ENCODE measurements around the gene RFTN1.

RFTN1 gene

DNA sequence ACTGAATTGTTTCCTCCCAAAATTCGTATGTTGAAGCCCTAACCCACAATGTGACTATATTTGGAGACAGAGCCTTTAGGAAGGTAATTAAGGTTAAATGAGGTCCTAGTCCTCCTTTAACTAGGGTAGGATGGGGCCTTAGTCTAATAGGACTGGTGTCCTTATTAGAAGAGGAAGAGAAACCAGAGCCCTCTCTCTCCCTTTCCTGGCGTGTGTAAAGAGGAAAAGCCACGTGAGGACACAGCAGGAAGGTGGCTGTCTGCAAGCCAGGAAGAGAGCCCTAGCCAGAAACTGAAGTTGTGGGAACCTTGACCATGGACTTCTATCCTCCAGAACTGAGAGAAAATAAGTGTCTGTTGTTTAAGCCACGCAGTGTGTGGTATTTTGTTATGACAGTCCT is 154.2 kb downstream of the RFTN1 start:
- no peak for TF ChIP-seq EZH2phosphoT487 (IDR thresholded peaks at IDR 0.05; ENCODE audit: borderline replicate concordance)
- TF ChIP-seq CTCF (conservative IDR thresholded peaks at IDR 0.05; ENCODE audit: low read length) = no peak
- Histone ChIP-seq H3K4me1 (ENCODE audit: insufficient read depth, low read length, poor library complexity, severe bottlenecking) (no peaks in the 10 kb centered on the region), H3K9me2 (replicated peaks; ENCODE audit: low read depth, low read length) (no peaks in the 10 kb centered on the region), H3K79me2 (ENCODE audit: insufficient read depth, low read length) (no peaks in the 10 kb centered on the region), H3K9ac (ENCODE audit: low read depth, low read length, poor library complexity, severe bottlenecking) (no peak overlapping the region), H3K4me2 (ENCODE audit: low read depth, low read length, poor library complexity, severe bottlenecking) (no peak overlapping the region), H3K9me3 (ENCODE audit: insufficient read depth, low read depth, low read length) (no peaks in the 10 kb centered on the region), H3K36me3 (ENCODE audit: insufficient read depth, low read length) (peaks cover 78% of the 10 kb centered on the region; the same call in 1 of the 2 replicates), H3K27me3 (ENCODE audit: insufficient read depth, low read length, poor library complexity, severe bottlenecking) (no peaks in the 10 kb centered on the region), H3F3A (ENCODE audit: low read depth) (no peaks in the 10 kb centered on the region), H4K20me1 (ENCODE audit: insufficient read depth, low read length, poor library complexity, severe bottlenecking) (no peaks in the 10 kb centered on the region), H2AFZ (ENCODE audit: low read length) (no peak overlapping the region), H3K4me3 (ENCODE audit: low read length, poor library complexity, severe bottlenecking) (no peak overlapping the region)

DNA sequence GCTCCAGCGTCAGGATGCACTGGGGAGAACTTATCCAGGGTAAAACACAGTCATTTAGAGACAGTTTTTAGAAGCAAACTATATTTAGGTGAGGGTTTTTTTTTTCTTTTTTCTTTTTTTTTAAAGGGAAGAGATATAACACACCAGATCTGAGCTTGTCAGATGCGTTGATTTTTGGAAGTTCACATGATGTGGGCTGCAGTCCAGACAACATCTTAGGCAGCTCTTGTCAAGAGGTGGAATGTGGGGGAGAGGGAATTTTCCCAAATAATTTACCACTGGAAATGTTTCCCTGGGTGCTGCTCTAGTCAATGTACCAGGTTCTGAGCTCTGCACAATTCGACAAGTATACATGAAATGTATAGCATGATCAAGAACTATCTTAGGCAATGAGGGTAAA is 155.2 kb downstream of the RFTN1 start:
- peaks cover 78% of the 10 kb centered on the region; the same call in 1 of the 2 replicates for H3K36me3 ChIP-seq (ENCODE audit: insufficient read depth, low read length)
- H3K4me2 ChIP-seq (ENCODE audit: low read depth, low read length, poor library complexity, severe bottlenecking) = no peak overlapping the region
- TF ChIP-seq EZH2phosphoT487 (IDR thresholded peaks at IDR 0.05; ENCODE audit: borderline replicate concordance) (no peak), CTCF (conservative IDR thresholded peaks at IDR 0.05; ENCODE audit: low read length) (no peak)
- no peaks in the 10 kb centered on the region for H3F3A ChIP-seq (ENCODE audit: low read depth)
- H3K79me2 ChIP-seq (ENCODE audit: insufficient read depth, low read length) = no peaks in the 10 kb centered on the region
- no peak overlapping the region for H3K4me3 ChIP-seq (ENCODE audit: low read length, poor library complexity, severe bottlenecking)
- H3K27me3 ChIP-seq (ENCODE audit: insufficient read depth, low read length, poor library complexity, severe bottlenecking) = no peaks in the 10 kb centered on the region
- H2AFZ ChIP-seq (ENCODE audit: low read length) = no peak overlapping the region
- no peak overlapping the region for H3K9ac ChIP-seq (ENCODE audit: low read depth, low read length, poor library complexity, severe bottlenecking)
- no peaks in the 10 kb centered on the region for H3K9me2 ChIP-seq (replicated peaks; ENCODE audit: low read depth, low read length)
- H3K4me1 ChIP-seq (ENCODE audit: insufficient read depth, low read length, poor library complexity, severe bottlenecking) = no peaks in the 10 kb centered on the region
- no peaks in the 10 kb centered on the region for H4K20me1 ChIP-seq (ENCODE audit: insufficient read depth, low read length, poor library complexity, severe bottlenecking)
- no peaks in the 10 kb centered on the region for H3K9me3 ChIP-seq (ENCODE audit: insufficient read depth, low read depth, low read length)

DNA sequence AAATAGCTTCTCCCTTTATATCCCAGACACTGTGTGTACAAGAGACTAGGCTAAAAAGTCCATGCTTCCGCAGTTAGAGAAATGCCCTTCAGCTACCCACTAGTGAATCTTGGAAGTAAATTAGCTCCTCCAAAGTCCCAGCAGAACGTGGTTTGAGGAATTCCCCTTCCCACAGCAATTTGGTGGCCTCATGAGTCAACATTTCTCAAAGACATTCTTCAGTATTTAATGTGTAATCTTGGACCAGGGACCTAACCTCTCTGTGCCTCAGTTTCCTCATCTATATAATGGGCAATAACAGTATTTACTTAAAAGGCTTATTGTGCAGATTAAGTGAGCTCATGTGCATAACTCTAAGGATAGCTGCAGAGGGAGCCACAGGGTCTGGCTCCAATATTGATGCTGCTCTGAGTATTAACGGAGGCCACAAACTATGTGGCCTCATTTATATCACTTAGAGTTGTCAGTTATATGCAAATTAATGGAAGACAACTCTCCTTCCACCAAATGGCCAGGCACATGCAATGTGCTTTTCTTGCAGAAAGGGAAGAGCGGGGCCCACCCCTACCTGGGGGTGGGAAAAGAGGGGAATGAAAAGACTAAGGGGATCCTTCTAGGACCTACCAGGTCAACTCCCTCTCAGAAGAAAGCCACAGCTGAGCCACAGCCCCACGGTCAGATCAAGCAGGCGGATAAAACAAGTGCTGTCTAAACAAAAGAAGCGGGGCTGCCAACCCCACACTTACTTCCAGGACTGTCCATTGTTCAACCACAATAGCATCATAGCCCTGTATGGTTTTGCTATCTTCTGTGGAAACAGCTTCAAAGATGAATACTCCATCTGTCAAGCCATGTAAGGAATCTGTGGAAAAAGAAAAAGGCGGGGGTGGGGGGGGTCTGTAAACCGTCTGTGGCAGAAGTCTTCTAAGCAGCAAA is 156.0 kb downstream of the RFTN1 start:
- Histone ChIP-seq H2AFZ (ENCODE audit: low read length) (no peak overlapping the region), H4K20me1 (ENCODE audit: insufficient read depth, low read length, poor library complexity, severe bottlenecking) (no peaks in the 10 kb centered on the region), H3K9me3 (ENCODE audit: insufficient read depth, low read depth, low read length) (no peaks in the 10 kb centered on the region), H3F3A (ENCODE audit: low read depth) (no peaks in the 10 kb centered on the region), H3K36me3 (ENCODE audit: insufficient read depth, low read length) (peaks cover 76% of the 10 kb centered on the region; the same call in 1 of the 2 replicates), H3K4me2 (ENCODE audit: low read depth, low read length, poor library complexity, severe bottlenecking) (no peak overlapping the region), H3K4me1 (ENCODE audit: insufficient read depth, low read length, poor library complexity, severe bottlenecking) (no peaks in the 10 kb centered on the region), H3K27me3 (ENCODE audit: insufficient read depth, low read length, poor library complexity, severe bottlenecking) (no peaks in the 10 kb centered on the region), H3K9me2 (replicated peaks; ENCODE audit: low read depth, low read length) (no peaks in the 10 kb centered on the region), H3K79me2 (ENCODE audit: insufficient read depth, low read length) (no peaks in the 10 kb centered on the region), H3K9ac (ENCODE audit: low read depth, low read length, poor library complexity, severe bottlenecking) (no peak overlapping the region), H3K4me3 (ENCODE audit: low read length, poor library complexity, severe bottlenecking) (no peak overlapping the region)
- TF ChIP-seq CTCF (conservative IDR thresholded peaks at IDR 0.05; ENCODE audit: low read length) = no peak
- no peak for TF ChIP-seq EZH2phosphoT487 (IDR thresholded peaks at IDR 0.05; ENCODE audit: borderline replicate concordance)

Data from Loucy (cell line).